PC-3 (cell line): ENCODE data around the gene FLG2. TPM values are rescaled to one million over a fixed set of nuclear protein-coding genes. Genes with fewer than 3 reads are reported as not detected.

Source experiments
- ATAC-seq: fragments of 200-7000 bp; cut with Tn5 transposase; 2 replicates; pipeline ENCODE4 v1.9.1; 2020; ENCODE audit warnings: mild to moderate bottlenecking, moderate library complexity
- BruUV-seq: library from RNA; stranded (reverse); fragments of 400-500 nt; replicated peaks from 2 replicates; lab custom pipeline; 2021; lab: Mats Ljungman, UMichigan
- CTCF ChIA-PET: fragments of 300-600 bp; sonication (Branson Sonifier 250); formaldehyde crosslinking; loops from one replicate; lab custom pipeline; 2022; ENCODE audit warnings: antibody characterized with exemption; lab: Charles Lee
- POLR2A ChIA-PET: fragments of 300-600 bp; sonication (Branson Sonifier 250); formaldehyde crosslinking; loops from one replicate; lab custom pipeline; 2022; ENCODE audit warnings: antibody characterized with exemption; ENCODE audit not compliant: unreplicated experiment; lab: Charles Lee
- DNase-seq: peaks from one replicate; pipeline ENCODE4 v3.0.0-alpha.2; 2015
- H2AFZ ChIP-seq: fragments of 300-600 bp; sonication (generic); 2 replicates; pipeline ENCODE4 v1.6.0; 2016; ENCODE audit warnings: antibody characterized with exemption, low read length
- H3F3A ChIP-seq: fragments of 300-600 bp; sonication (generic); one replicate; pipeline ENCODE4 v1.6.0; 2017; ENCODE audit warnings: antibody characterized with exemption, low read length, control low read depth, mild to moderate bottlenecking; ENCODE audit not compliant: unreplicated experiment
- H3K27ac ChIP-seq: fragments of 300-600 bp; sonication (generic); 2 replicates; pipeline ENCODE4 v1.5.1; 2016; ENCODE audit warnings: mild to moderate bottlenecking, low read length
- H3K27me3 ChIP-seq: fragments of 300-600 bp; sonication (generic); 2 replicates; pipeline ENCODE4 v1.6.1; 2016; ENCODE audit warnings: low read length, mixed read lengths
- H3K36me3 ChIP-seq: fragments of 300-600 bp; sonication (generic); 2 replicates; pipeline ENCODE4 v1.6.1; 2016; ENCODE audit warnings: low read depth, mixed run types, low read length, mixed read lengths
- H3K4me1 ChIP-seq: fragments of 300-600 bp; sonication (generic); 2 replicates; pipeline ENCODE4 v1.5.1; 2016; ENCODE audit warnings: low read length; ENCODE audit not compliant: insufficient read depth
- H3K4me2 ChIP-seq: fragments of 300-600 bp; sonication (generic); 2 replicates; pipeline ENCODE4 v1.6.0; 2016; ENCODE audit warnings: low read length
- H3K4me3 ChIP-seq: fragments of 300-600 bp; sonication (generic); 2 replicates; pipeline ENCODE4 v1.5.1; 2016; ENCODE audit warnings: mild to moderate bottlenecking, low read length, mixed read lengths
- H3K79me2 ChIP-seq: fragments of 300-600 bp; sonication (generic); 2 replicates; pipeline ENCODE4 v1.6.1; 2017; ENCODE audit warnings: low read length, mixed read lengths
- H3K9ac ChIP-seq: fragments of 300-600 bp; sonication (generic); 2 replicates; pipeline ENCODE4 v1.6.0; 2016; ENCODE audit warnings: mild to moderate bottlenecking, low read length
- H3K9me2 ChIP-seq: fragments of 300-600 bp; sonication (generic); replicated peaks from 2 replicates; pipeline ENCODE4 v1.6.1; 2016; ENCODE audit warnings: mixed run types, low read length, mixed read lengths
- H3K9me3 ChIP-seq: fragments of 300-600 bp; sonication (generic); 2 replicates; pipeline ENCODE4 v1.6.1; 2016; ENCODE audit warnings: low read length, mixed read lengths
- H4K20me1 ChIP-seq: fragments of 300-600 bp; sonication (generic); 2 replicates; pipeline ENCODE4 v1.6.1; 2016; ENCODE audit warnings: low read length, mixed read lengths
- CTCF ChIP-seq: fragments of 300-600 bp; sonication (generic); conservative IDR thresholded peaks from 2 replicates; pipeline ENCODE4 v1.5.1; 2017; ENCODE audit warnings: antibody characterized with exemption, low read depth, mild to moderate bottlenecking, low read length
- EZH2 ChIP-seq: fragments of 300-600 bp; sonication (generic); IDR thresholded peaks from one replicate; pipeline ENCODE4 v1.6.1; 2017; ENCODE audit warnings: antibody characterized with exemption, mild to moderate bottlenecking, low read length; ENCODE audit not compliant: unreplicated experiment
- EZH2phosphoT487 ChIP-seq: fragments of 300-600 bp; sonication (generic); IDR thresholded peaks from 2 replicates; pipeline ENCODE4 v1.6.1; 2018; ENCODE audit warnings: mild to moderate bottlenecking, antibody characterized with exemption, low read length, borderline replicate concordance
- intact Hi-C: fragments of 100-400 bp; cut with micrococcal nuclease; formaldehyde crosslinking; loops from 2 replicates; pipeline ENCODE4 v1.9.0; 2023
- total RNA-seq: library from RNA; depleted of rRNA; stranded (reverse); fragments of >200 nt; gene quantifications from 2 replicates; pipeline ENCODE4 v1.2.3, GENCODE V29; 2014

Gene FLG2
- total RNA-seq, 1 experiment from 2014 or later, result not detected

GRCh38 chr1:152335399-152335798 lies 24.4 kb downstream of the FLG2 start:
- H3K4me1 ChIP-seq, result no peaks in the 10 kb centered on the region
- no peak overlapping the region for H3K27ac ChIP-seq

GRCh38 chr1:152328801-152329391 lies 30.9 kb downstream of the FLG2 start:
- no peak overlapping the region for H3K27ac ChIP-seq
- intact Hi-C loops, result no loop called here
- H2AFZ ChIP-seq, result no peak overlapping the region
- CTCF ChIA-PET, result no interaction called here
- H4K20me1 ChIP-seq, result no peaks in the 10 kb centered on the region
- ATAC-seq (no peak), DNase-seq (no peak)
- H3K36me3 ChIP-seq, result no peaks in the 10 kb centered on the region
- H3K9me3 ChIP-seq, result no peaks in the 10 kb centered on the region
- H3K9me2 ChIP-seq, result no peaks in the 10 kb centered on the region
- no peaks in the 10 kb centered on the region for H3F3A ChIP-seq
- no peak overlapping the region for H3K4me3 ChIP-seq
- H3K27me3 ChIP-seq, result no peaks in the 10 kb centered on the region
- BruUV-seq, result no TSS peak
- POLR2A ChIA-PET, result no interaction called here
- no peak overlapping the region for H3K4me2 ChIP-seq
- H3K4me1 ChIP-seq, result no peaks in the 10 kb centered on the region
- H3K79me2 ChIP-seq, result no peaks in the 10 kb centered on the region
- H3K9ac ChIP-seq, result no peak overlapping the region
- TF ChIP-seq EZH2, result no peak
- TF ChIP-seq EZH2phosphoT487, result no peak
- no peak for TF ChIP-seq CTCF

More at GRCh38 chr1:152335399-152335798, 24.4 kb downstream of the FLG2 start:
- Histone ChIP-seq H3K9ac (no peak overlapping the region), H2AFZ (no peak overlapping the region), H3K9me3 (no peaks in the 10 kb centered on the region), H3K4me2 (no peak overlapping the region), H3K4me3 (no peak overlapping the region), H3K79me2 (no peaks in the 10 kb centered on the region), H3K36me3 (no peaks in the 10 kb centered on the region), H3F3A (no peaks in the 10 kb centered on the region), H3K27me3 (no peaks in the 10 kb centered on the region), H4K20me1 (no peaks in the 10 kb centered on the region), H3K9me2 (no peaks in the 10 kb centered on the region)
- intact Hi-C loops, result no loop called here
- ChIA-PET POLR2A (no interaction called here), CTCF (no interaction called here)
- TF ChIP-seq EZH2phosphoT487 (no peak), CTCF (no peak), EZH2 (no peak)
- no peak for ATAC-seq
- BruUV-seq, result no TSS peak
- no peak for DNase-seq

- BruUV-seq, result no TSS peak
- CTCF ChIA-PET, result no interaction called here
These were observed 34.7 kb downstream of the FLG2 start, which contains the start of gene FLG for GRCh38 chr1:152325111-152325510. FLG (minus strand) TSS chr1:152325239; CDS start chr1:152315456, 9,783 bp downstream.

More at GRCh38 chr1:152325111-152325510, 34.7 kb downstream of the FLG2 start, which contains the start of gene FLG:
- Histone ChIP-seq H3K27me3 (no peaks in the 10 kb centered on the region), H3K4me2 (no peak within 1 kb of the TSS), H3K9me3 (no peaks in the 10 kb centered on the region), H3K4me1 (no peaks in the 10 kb centered on the region), H3K4me3 (no peak within 1 kb of the TSS), H4K20me1 (no peaks in the 10 kb centered on the region), H3F3A (no peaks in the 10 kb centered on the region), H3K79me2 (no peaks in the 10 kb centered on the region), H3K9ac (no peak within 1 kb of the TSS), H3K9me2 (no peaks in the 10 kb centered on the region), H2AFZ (no peak within 1 kb of the TSS), H3K27ac (no peak within 1 kb of the TSS), H3K36me3 (no peaks in the 10 kb centered on the region)
- DNase-seq (no peak), ATAC-seq (peak; percentile 59)
- POLR2A ChIA-PET, result no interaction called here
- TF ChIP-seq CTCF, result no peak
- TF ChIP-seq EZH2phosphoT487, result no peak
- TF ChIP-seq EZH2, result no peak
- intact Hi-C loops, result no loop called here
